Activated CD4-positive, alpha-beta T cell treated with anti-CD3 and anti-CD28 coated beads, Interleukin-2, amount 50 U/mL, for 24 hours (primary cell): Measurements from ENCODE around the gene ECT2L.
"Not testable (repeated sequence)": the region's sequence is repeated elsewhere in the genome, so short reads cannot be mapped to it uniquely, and the experiment has no call there.

Source experiments
- DNase-seq, 2 donors: peaks; one replicate each; pipeline ENCODE4 v3.0.0-alpha.2; 2020; ENCODE audit warnings: low read depth in 1 of 2, low spot score in 1 of 2

ECT2L gene

GRCh38 chr6:138926579-138926978 is 130.7 kb downstream of the ECT2L start:
- DNase-seq, result no peak

- no peak for DNase-seq
These were observed 135.8 kb downstream of the ECT2L start for GRCh38 chr6:138931660-138932059.

- DNase-seq, result not testable (repeated sequence)
These were observed 141.0 kb downstream of the ECT2L start for GRCh38 chr6:138936873-138937272.

GRCh38 chr6:138943089-138943625 is 147.3 kb downstream of the ECT2L start:
- DNase-seq, result no peak

GRCh38 chr6:138944412-138944811 is 148.5 kb downstream of the ECT2L start:
- DNase-seq, result no peak

GRCh38 chr6:138945354-138945753 is 149.5 kb downstream of the ECT2L start:
- no peak for DNase-seq

GRCh38 chr6:138948004-138948403 is 152.1 kb downstream of the ECT2L start:
- no peak for DNase-seq

DNA sequence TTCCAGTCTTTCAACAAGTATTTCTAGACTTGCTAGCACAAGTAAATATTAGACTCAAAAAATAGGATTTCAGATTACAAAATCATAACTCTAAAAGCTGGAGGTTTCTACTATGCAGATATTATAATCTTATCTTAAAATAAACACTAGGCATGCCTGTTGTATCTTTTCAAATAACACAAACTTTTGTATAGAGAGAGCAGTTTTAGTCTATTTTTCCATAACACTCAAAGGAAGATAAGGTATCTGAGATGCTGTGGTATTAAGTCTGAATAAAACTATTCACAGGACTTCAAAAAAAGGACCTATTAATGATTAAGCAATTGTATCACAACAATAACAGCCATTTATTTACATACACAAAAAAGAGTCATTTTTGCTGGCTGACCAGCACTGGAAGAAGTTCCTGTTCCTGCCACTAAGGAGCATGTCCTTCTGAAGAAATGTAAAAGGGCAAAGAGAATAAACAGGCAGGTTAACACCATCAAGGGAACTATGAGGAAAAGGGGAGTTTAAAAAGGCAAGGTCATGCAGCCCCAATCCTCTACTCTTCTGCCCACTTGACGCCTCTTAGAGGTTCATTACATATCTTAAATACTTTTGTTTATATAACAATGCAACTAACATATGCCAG is 152.8 kb downstream of the ECT2L start:
- no peak for DNase-seq

DNA sequence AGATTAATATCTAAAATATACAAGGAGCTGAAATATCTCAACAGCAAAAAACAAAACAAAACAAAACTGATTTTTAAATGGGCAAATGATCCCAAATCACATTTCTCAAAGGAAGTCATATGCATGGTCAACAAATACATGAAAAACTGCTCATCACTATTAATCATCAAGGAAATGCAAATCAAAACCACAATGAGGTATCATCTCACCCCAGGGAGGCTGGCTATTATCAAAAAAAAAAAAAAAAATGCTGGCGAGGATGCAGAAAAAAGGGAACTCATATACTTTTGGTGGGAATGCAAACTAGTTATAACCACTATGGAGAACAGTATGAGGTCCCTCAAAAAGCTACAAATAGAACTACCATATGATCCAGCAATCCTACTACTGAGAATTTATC is 157.6 kb downstream of the ECT2L start:
- DNase-seq, result no peak
